SK-N-SH (cell line): Measurements from ENCODE around the gene SAMD5. TPM values are rescaled to one million over a fixed set of nuclear protein-coding genes. Genes with fewer than 3 reads are reported as not detected.

ENCODE experiments used
- CTCF ChIA-PET: fragments of 300-600, 350-600 bp; formaldehyde crosslinking; extraction: SDS; loops from one replicate; lab custom pipeline; 2021; lab: Yijun Ruan, JAX
- POLR2A ChIA-PET: fragments of 350-600 bp; sonication (Branson Sonifier 250); formaldehyde crosslinking; extraction: SDS; loops from one replicate; lab custom pipeline; 2020; ENCODE audit warnings: antibody characterized with exemption, inconsistent platforms; lab: Yijun Ruan, JAX
- DNase-seq: peaks from one replicate; pipeline ENCODE4 v3.0.0; 2012
- H2AFZ ChIP-seq: fragments of 200-600 bp; sonication (generic); 2 replicates; pipeline ENCODE4 v1.8.1; 2016; ENCODE audit warnings: antibody characterized with exemption, mild to moderate bottlenecking, low read depth
- H3F3A ChIP-seq: fragments of 200-600 bp; sonication (generic); replicated peaks from 2 replicates; pipeline ENCODE3; 2016; ENCODE audit warnings: antibody characterized with exemption, mild to moderate bottlenecking; ENCODE audit not compliant: insufficient read depth
- H3K27ac ChIP-seq, 2 experiments: fragments of 200-500 bp in 1 of 2; fragments of 200-600 bp in 1 of 2; sonication (Bioruptor generic) in 1 of 2; sonication (generic), shearing (Covaris generic) in 1 of 2; 2 replicates each; pipeline versions ENCODE4 v1.5.1 to v1.6.1; 2014 to 2016; ENCODE audit warnings: low read depth in 2 of 2, inconsistent platforms in 1 of 2, low read length in 1 of 2, mild to moderate bottlenecking in 1 of 2, mixed read lengths in 1 of 2
- H3K27me3 ChIP-seq: fragments of 200-600 bp; sonication (generic), shearing (Covaris generic); 2 replicates; pipeline ENCODE4 v1.6.1; 2016; ENCODE audit warnings: mixed run types; ENCODE audit not compliant: insufficient read depth
- H3K36me3 ChIP-seq, 2 experiments: fragments of 200-500 bp in 1 of 2; fragments of 200-600 bp in 1 of 2; sonication (Bioruptor generic) in 1 of 2; sonication (generic) in 1 of 2; replicated peaks in 1 of 2; 2 replicates each; pipeline versions ENCODE3 to v1.5.1; 2014 to 2016; ENCODE audit warnings: low read length in 1 of 2, mild to moderate bottlenecking in 1 of 2; ENCODE audit not compliant: insufficient read depth in 2 of 2, control insufficient read depth in 1 of 2
- H3K4me1 ChIP-seq, 2 experiments: fragments of 200-500 bp in 1 of 2; fragments of 200-600 bp in 1 of 2; sonication (Bioruptor generic) in 1 of 2; sonication (generic), shearing (Covaris generic) in 1 of 2; 2 replicates each; pipeline versions ENCODE4 v1.5.1 to v1.6.1; 2014 to 2016; ENCODE audit warnings: low read depth in 1 of 2, low read length in 1 of 2, mixed run types in 1 of 2; ENCODE audit not compliant: insufficient read depth in 2 of 2, control insufficient read depth in 1 of 2
- H3K4me2 ChIP-seq: fragments of 200-600 bp; sonication (generic), shearing (Covaris generic); 2 replicates; pipeline ENCODE4 v1.6.1; 2017; ENCODE audit warnings: mixed run types
- H3K4me3 ChIP-seq, 2 experiments: fragments of 200-500 bp in 1 of 2; fragments of 200-600 bp in 1 of 2; sonication (Bioruptor generic) in 1 of 2; sonication (generic), shearing (Covaris generic) in 1 of 2; 2 replicates each; pipeline versions ENCODE4 v1.5.1 to v1.8.1; 2014 to 2016; ENCODE audit warnings: low read depth in 2 of 2, inconsistent platforms in 1 of 2, low read length in 1 of 2, mild to moderate bottlenecking in 1 of 2, mixed read lengths in 1 of 2, moderate library complexity in 1 of 2
- H3K79me2 ChIP-seq: fragments of 200-600 bp; sonication (generic); 2 replicates; pipeline ENCODE4 v1.8.1; 2017; ENCODE audit warnings: mild to moderate bottlenecking; ENCODE audit not compliant: insufficient read depth
- H3K9ac ChIP-seq: fragments of 200-600 bp; sonication (generic); 2 replicates; pipeline ENCODE4 v1.6.1; 2017; ENCODE audit warnings: mixed run types
- H3K9me2 ChIP-seq: fragments of 200-600 bp; sonication (generic); 2 replicates; pipeline ENCODE4 v1.6.1; 2017; ENCODE audit warnings: mixed run types
- H3K9me3 ChIP-seq: fragments of 200-600 bp; sonication (generic); 2 replicates; pipeline ENCODE4 v1.6.1; 2017; ENCODE audit warnings: mixed run types, mild to moderate bottlenecking, moderate library complexity
- H4K20me1 ChIP-seq: fragments of 200-600 bp; sonication (generic); 2 replicates; pipeline ENCODE4 v1.6.1; 2017; ENCODE audit warnings: mild to moderate bottlenecking, mixed run types; ENCODE audit not compliant: insufficient read depth
- CHD2 ChIP-seq: fragments of 150-350 bp; IDR thresholded peaks from 2 replicates; pipeline ENCODE4 v1.6.1; 2018; ENCODE audit warnings: low read length; ENCODE audit not compliant: partially characterized antibody
- EP300 ChIP-seq, 2 experiments: IDR thresholded peaks; 2 replicates each; pipeline versions ENCODE4 v1.4.0 to v1.6.1; 2012; ENCODE audit warnings: borderline replicate concordance in 1 of 2, low read depth in 1 of 2, low read length in 1 of 2
- FOXJ3 ChIP-seq: sonication (generic); formaldehyde crosslinking; IDR thresholded peaks from 2 replicates; pipeline ENCODE4 v1.5.1; 2020; ENCODE audit warnings: mild to moderate bottlenecking, missing genetic modification reagents
- FOXM1 ChIP-seq: IDR thresholded peaks from 2 replicates; pipeline ENCODE4 v1.4.0; 2012; ENCODE audit warnings: low read depth, mild to moderate bottlenecking
- GATA2 ChIP-seq: sonication (generic); formaldehyde crosslinking; IDR thresholded peaks from 2 replicates; pipeline ENCODE4 v1.5.0; 2020; ENCODE audit warnings: mild to moderate bottlenecking, missing genetic modification reagents
- MEF2A ChIP-seq: IDR thresholded peaks from 2 replicates; pipeline ENCODE4 v1.4.0; 2012; ENCODE audit warnings: low read depth, borderline replicate concordance
- MXI1 ChIP-seq: IDR thresholded peaks from 2 replicates; pipeline ENCODE4 v1.6.1; 2012; ENCODE audit warnings: mild to moderate bottlenecking, low read depth, low read length, improper control_type of control experiment
- NFIC ChIP-seq: IDR thresholded peaks from 2 replicates; pipeline ENCODE4 v1.4.0; 2012; ENCODE audit warnings: borderline replicate concordance
- POLR2AphosphoS5 ChIP-seq: IDR thresholded peaks from 2 replicates; pipeline ENCODE4 v1.6.1; 2012; ENCODE audit warnings: low read depth, low read length
- RFX5 ChIP-seq: IDR thresholded peaks from 2 replicates; pipeline ENCODE4 v1.6.1; 2012; ENCODE audit warnings: mild to moderate bottlenecking, improper control_type of control experiment, low read length
- RXRA ChIP-seq: IDR thresholded peaks from 2 replicates; pipeline ENCODE4 v1.4.0; 2012; ENCODE audit warnings: low read depth, mild to moderate bottlenecking, borderline replicate concordance
- SIN3A ChIP-seq: IDR thresholded peaks from 2 replicates; pipeline ENCODE4 v1.6.1; 2012; ENCODE audit warnings: low read depth, mild to moderate bottlenecking, low read length, moderate library complexity, borderline replicate concordance
- SMC3 ChIP-seq: IDR thresholded peaks from 2 replicates; pipeline ENCODE4 v1.6.1; 2012; ENCODE audit warnings: low read depth, low read length, improper control_type of control experiment
- TAF1 ChIP-seq: IDR thresholded peaks from 2 replicates; pipeline ENCODE4 v1.6.1; 2012; ENCODE audit warnings: low read depth, mild to moderate bottlenecking, low read length, moderate library complexity, borderline replicate concordance
- WGBS: methylation state at CpG from one replicate; pipeline ENCODE4 v1.1.6; 2017; ENCODE audit warnings: low lambda C conversion rate; 5-methylcytosine and 5-hydroxymethylcytosine counted together
- polyA plus RNA-seq, 3 experiments: library from polyadenylated mRNA; depleted of rRNA; stranded (reverse); fragments of >200 nt; gene quantifications; 2 replicates each; pipeline ENCODE4 v1.2.3, GENCODE V29; 2012
- TF ChIP-seq, protein P1 (sequence below): IDR thresholded peaks from 2 replicates; pipeline ENCODE4 v1.4.0; 2012; ENCODE audit warnings: low read depth, borderline replicate concordance
- TF ChIP-seq, protein P2 (sequence below): fragments of 200-600 bp; sonication (generic); IDR thresholded peaks from 2 replicates; pipeline ENCODE4 v1.6.1; 2017; ENCODE audit warnings: antibody characterized with exemption, mild to moderate bottlenecking, moderate library complexity

Gene SAMD5
- polyA plus RNA-seq, 1 of the 3 experiments (the other 2 are of a cell fraction), result not detected

DNA sequence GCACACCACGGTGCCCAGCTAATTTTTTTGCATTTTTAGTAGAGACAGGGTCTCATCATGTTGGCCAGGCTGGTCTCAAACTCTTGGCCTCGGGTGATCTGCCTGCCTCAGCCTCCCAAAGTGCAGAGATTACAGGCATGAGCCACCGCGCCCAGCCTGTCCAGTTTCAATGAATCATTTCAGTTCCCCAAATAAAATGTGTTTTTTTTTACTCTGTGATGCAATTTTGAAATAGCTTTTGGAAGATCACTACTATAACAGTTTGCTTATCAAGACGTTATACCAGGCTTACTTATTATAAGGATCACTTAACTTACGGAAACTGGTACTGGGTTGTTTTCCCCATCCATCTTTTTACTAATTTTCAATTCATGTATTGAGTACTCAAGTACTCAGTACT is 80.0 kb downstream of the SAMD5 start:
- H3K9me3 ChIP-seq, result no peaks in the 10 kb centered on the region

DNA sequence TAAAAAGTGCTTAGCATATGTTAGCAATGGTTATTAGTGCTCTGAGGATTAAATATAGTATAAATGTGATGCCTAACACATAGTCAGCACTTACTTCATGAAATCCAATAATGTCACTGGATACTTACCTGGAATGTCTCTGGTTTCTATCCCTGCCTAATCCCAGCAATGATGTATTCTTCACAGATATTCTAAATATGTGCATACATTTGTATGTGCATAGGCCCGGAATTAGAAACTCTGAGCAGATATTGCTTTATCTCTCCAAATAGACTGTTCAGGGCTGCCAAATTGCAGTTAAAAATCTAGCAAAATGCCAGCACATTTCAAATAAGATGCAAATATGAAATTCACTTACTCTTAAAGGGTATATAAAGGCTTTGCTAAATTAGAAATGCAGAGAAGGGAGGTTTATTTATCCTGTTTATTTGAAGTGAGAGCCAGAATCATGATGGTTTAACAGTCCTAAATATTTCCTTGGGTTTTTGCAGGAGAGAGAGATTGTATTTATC is 81.3 kb downstream of the SAMD5 start:
- TF ChIP-seq TAF1 (no peak), EP300 (IDR thresholded peaks at IDR 0.05; ENCODE audit: borderline replicate concordance in 1 of 2, low read depth in 1 of 2, low read length in 1 of 2) (no peak), MEF2A (no peak), RFX5 (no peak), FOXJ3 (CRISPR knock-in tag) (no peak), SIN3A (no peak)
- ChIA-PET CTCF (no interaction called here), POLR2A (no interaction called here)
- Histone ChIP-seq H3K9ac (no peak overlapping the region), H4K20me1 (no peaks in the 10 kb centered on the region), H3K79me2 (no peaks in the 10 kb centered on the region), H3K27ac (no peak overlapping the region), H3K4me2 (no peak overlapping the region), H3K9me2 (no peaks in the 10 kb centered on the region), H2AFZ (no peak overlapping the region), H3K4me3 (no peak overlapping the region), H3K36me3 (no peaks in the 10 kb centered on the region), H3F3A (no peaks in the 10 kb centered on the region), H3K27me3 (no peaks in the 10 kb centered on the region; the same call in 1 of the 2 replicates), H3K4me1 (no peaks in the 10 kb centered on the region), H3K9me3 (no peaks in the 10 kb centered on the region)
- no peak for DNase-seq
- WGBS, result 16% methylated on average over 1 of the region's 1 CpG

More for the DNA sequence above, 80.0 kb downstream of the SAMD5 start:
- ChIA-PET CTCF (no interaction called here), POLR2A (no interaction called here)
- H3F3A ChIP-seq, result no peaks in the 10 kb centered on the region
- H3K4me3 ChIP-seq, result no peak overlapping the region
- H3K27ac ChIP-seq, result no peak overlapping the region
- H3K36me3 ChIP-seq, result no peaks in the 10 kb centered on the region
- H3K79me2 ChIP-seq, result no peaks in the 10 kb centered on the region
- no peak overlapping the region for H2AFZ ChIP-seq
- no peaks in the 10 kb centered on the region; the same call in 1 of the 2 replicates for H3K27me3 ChIP-seq
- H3K9me2 ChIP-seq, result no peaks in the 10 kb centered on the region
- no peak overlapping the region for H3K9ac ChIP-seq
- no peaks in the 10 kb centered on the region for H3K4me1 ChIP-seq
- DNase-seq, result no peak
- WGBS, result 36% methylated on average over 6 of the region's 6 CpGs
- no peaks in the 10 kb centered on the region for H4K20me1 ChIP-seq
- H3K4me2 ChIP-seq, result no peak overlapping the region
- TF ChIP-seq, protein P1, sequence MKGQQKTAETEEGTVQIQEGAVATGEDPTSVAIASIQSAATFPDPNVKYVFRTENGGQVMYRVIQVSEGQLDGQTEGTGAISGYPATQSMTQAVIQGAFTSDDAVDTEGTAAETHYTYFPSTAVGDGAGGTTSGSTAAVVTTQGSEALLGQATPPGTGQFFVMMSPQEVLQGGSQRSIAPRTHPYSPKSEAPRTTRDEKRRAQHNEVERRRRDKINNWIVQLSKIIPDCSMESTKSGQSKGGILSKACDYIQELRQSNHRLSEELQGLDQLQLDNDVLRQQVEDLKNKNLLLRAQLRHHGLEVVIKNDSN, result no peak
- no peak for TF ChIP-seq POLR2AphosphoS5
- no peak for TF ChIP-seq RFX5
- no peak for TF ChIP-seq CHD2
- TF ChIP-seq NFIC, result no peak
- TF ChIP-seq GATA2 (CRISPR knock-in tag), result no peak
- TF ChIP-seq RXRA, result no peak
- no peak for TF ChIP-seq FOXM1
- TF ChIP-seq TAF1, result no peak
- no peak for TF ChIP-seq MXI1
- TF ChIP-seq SMC3, result no peak
- no peak for TF ChIP-seq MEF2A
- TF ChIP-seq, protein P2, sequence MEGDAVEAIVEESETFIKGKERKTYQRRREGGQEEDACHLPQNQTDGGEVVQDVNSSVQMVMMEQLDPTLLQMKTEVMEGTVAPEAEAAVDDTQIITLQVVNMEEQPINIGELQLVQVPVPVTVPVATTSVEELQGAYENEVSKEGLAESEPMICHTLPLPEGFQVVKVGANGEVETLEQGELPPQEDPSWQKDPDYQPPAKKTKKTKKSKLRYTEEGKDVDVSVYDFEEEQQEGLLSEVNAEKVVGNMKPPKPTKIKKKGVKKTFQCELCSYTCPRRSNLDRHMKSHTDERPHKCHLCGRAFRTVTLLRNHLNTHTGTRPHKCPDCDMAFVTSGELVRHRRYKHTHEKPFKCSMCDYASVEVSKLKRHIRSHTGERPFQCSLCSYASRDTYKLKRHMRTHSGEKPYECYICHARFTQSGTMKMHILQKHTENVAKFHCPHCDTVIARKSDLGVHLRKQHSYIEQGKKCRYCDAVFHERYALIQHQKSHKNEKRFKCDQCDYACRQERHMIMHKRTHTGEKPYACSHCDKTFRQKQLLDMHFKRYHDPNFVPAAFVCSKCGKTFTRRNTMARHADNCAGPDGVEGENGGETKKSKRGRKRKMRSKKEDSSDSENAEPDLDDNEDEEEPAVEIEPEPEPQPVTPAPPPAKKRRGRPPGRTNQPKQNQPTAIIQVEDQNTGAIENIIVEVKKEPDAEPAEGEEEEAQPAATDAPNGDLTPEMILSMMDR, result no peak
- TF ChIP-seq, all 33 proteins: peak for 0
